ENCODE measurements around the gene SSBP3. TPM values are rescaled to one million over a fixed set of nuclear protein-coding genes. Genes with fewer than 3 reads are reported as not detected.

The SSBP3 gene
- total RNA-seq, 4 donors from 2014 or later, result 19.3 to 40.5 (median 31.3) TPM

- H3K4me3 ChIP-seq (ENCODE audit: low read depth, poor library complexity, severe bottlenecking), result no peak overlapping the region
- 81 to 84% methylated on average over 25 to 26 of the region's 26 CpGs for WGBS, 2 donors
- intact Hi-C loops (cut with DNase I; ENCODE audit: low total_unique reads), result no loop called here
- DNase-seq (ENCODE audit: low spot score in 2 of 2), result no peak
- TF ChIP-seq CTCF (IDR thresholded peaks at IDR 0.05), result no peak
- TF ChIP-seq POLR2A (IDR thresholded peaks at IDR 0.05), result no peak
Observed at GRCh38 chr1:54342742-54343687, 63.2 kb downstream of the SSBP3 start.

- TF ChIP-seq POLR2A (IDR thresholded peaks at IDR 0.05), result no peak
- TF ChIP-seq CTCF (IDR thresholded peaks at IDR 0.05), result no peak
- H3K4me3 ChIP-seq (ENCODE audit: low read depth, poor library complexity, severe bottlenecking), result no peak overlapping the region
- no peak for DNase-seq (ENCODE audit: low spot score in 2 of 2)
- 79 to 83% methylated on average over 2 of the region's 2 CpGs for WGBS, 2 donors
- intact Hi-C loops (cut with DNase I; ENCODE audit: low total_unique reads), result no loop called here
Observed at GRCh38 chr1:54342288-54342687, 63.9 kb downstream of the SSBP3 start.

- DNase-seq (ENCODE audit: low spot score in 2 of 2), result no peak
- WGBS, 2 donors, result 96% methylated on average over 9 of the region's 9 CpGs
- intact Hi-C loops (cut with DNase I; ENCODE audit: low total_unique reads), result no loop called here
- TF ChIP-seq POLR2A (IDR thresholded peaks at IDR 0.05) (no peak), CTCF (IDR thresholded peaks at IDR 0.05) (no peak)
- H3K4me3 ChIP-seq (ENCODE audit: low read depth, poor library complexity, severe bottlenecking), result no peak overlapping the region
Observed at GRCh38 chr1:54341763-54342162, 64.4 kb downstream of the SSBP3 start.

GRCh38 chr1:54340878-54341277, 65.3 kb downstream of the SSBP3 start:
- intact Hi-C loops (cut with DNase I; ENCODE audit: low total_unique reads), result no loop called here

GRCh38 chr1:54340434-54340833, 65.8 kb downstream of the SSBP3 start:
- WGBS, 2 donors, result 47 to 59% methylated on average over 6 of the region's 6 CpGs
- DNase-seq (ENCODE audit: low spot score in 2 of 2), result no peak
- TF ChIP-seq CTCF (IDR thresholded peaks at IDR 0.05), result no peak
- TF ChIP-seq POLR2A (IDR thresholded peaks at IDR 0.05), result no peak
- no peak overlapping the region for H3K4me3 ChIP-seq (ENCODE audit: low read depth, poor library complexity, severe bottlenecking)
- intact Hi-C loops (cut with DNase I; ENCODE audit: low total_unique reads), result no loop called here

More at GRCh38 chr1:54340878-54341277, 65.3 kb downstream of the SSBP3 start:
- WGBS, 2 donors, result 38 to 54% methylated on average over 5 of the region's 5 CpGs
- no peak for TF ChIP-seq POLR2A (IDR thresholded peaks at IDR 0.05)
- DNase-seq (ENCODE audit: low spot score in 2 of 2), result no peak
- no peak overlapping the region for H3K4me3 ChIP-seq (ENCODE audit: low read depth, poor library complexity, severe bottlenecking)

- DNase-seq (ENCODE audit: low spot score in 2 of 2), result no peak
- intact Hi-C loops (cut with DNase I; ENCODE audit: low total_unique reads), result no loop called here
- no peak overlapping the region for H3K4me3 ChIP-seq (ENCODE audit: low read depth, poor library complexity, severe bottlenecking)
- 94 to 98% methylated on average over 2 of the region's 2 CpGs for WGBS, 2 donors
- no peak for TF ChIP-seq CTCF (IDR thresholded peaks at IDR 0.05)
- TF ChIP-seq POLR2A (IDR thresholded peaks at IDR 0.05), result no peak
Observed at GRCh38 chr1:54339126-54339525, 67.1 kb downstream of the SSBP3 start.
